Hematopoietic multipotent progenitor cell treated with erythropoietin and hydrocortisone succinate and interleukin-3 and kit ligand, for 8 days (in vitro differentiated cells): ENCODE measurements around the gene MSMP.

ENCODE experiments used
- DNase-seq: peaks from one replicate; pipeline ENCODE4 v3.0.0-alpha.2; 2015

Gene MSMP

GRCh38 chr9:35717132-35717870, 36.8 kb downstream of the MSMP start:
- no peak for DNase-seq

GRCh38 chr9:35716230-35716629, 37.8 kb downstream of the MSMP start:
- DNase-seq: no peak

- no peak for DNase-seq
These were observed 39.4 kb downstream of the MSMP start for GRCh38 chr9:35714579-35715252.

DNA sequence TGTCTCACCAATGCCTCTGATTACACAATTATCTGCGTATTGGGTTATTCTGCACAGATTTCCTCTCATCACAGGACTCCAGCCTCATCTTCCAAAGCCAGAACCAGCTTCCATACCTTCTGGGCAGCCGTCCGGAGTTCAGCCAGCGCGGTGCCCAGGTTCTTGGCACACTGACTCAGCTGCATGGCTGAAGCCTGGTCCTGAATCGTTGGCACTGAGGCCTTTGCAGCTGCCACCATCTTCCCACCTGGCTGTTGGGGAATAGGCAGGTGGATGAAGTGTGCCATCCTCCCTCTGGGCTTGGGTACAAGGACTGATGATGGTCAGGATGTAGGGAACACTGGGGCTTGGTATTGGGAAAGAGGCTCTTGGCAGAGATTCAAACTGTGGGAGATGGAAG, 40.0 kb downstream of the MSMP start:
- no peak for DNase-seq

DNA sequence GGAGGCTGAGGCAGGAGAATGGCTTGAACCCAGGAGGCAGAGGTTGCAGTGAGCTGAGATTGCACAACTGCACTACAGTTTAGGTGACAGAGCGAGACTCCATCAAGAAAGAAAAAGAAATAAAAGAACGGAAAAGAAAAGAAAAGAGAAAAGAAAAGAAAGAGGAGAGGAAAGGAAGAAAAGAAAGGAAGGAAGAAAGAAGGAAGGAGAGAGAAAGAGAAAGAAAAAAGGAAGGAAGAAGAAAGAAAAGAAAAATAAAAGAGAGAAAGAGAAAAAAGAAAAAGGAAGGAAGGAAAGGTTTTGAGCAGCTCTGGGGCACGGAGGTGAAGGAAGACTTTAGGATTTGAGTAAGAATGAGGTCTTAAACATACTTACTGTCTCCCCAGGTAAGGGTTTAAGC, 40.5 kb downstream of the MSMP start:
- DNase-seq: no peak

DNA sequence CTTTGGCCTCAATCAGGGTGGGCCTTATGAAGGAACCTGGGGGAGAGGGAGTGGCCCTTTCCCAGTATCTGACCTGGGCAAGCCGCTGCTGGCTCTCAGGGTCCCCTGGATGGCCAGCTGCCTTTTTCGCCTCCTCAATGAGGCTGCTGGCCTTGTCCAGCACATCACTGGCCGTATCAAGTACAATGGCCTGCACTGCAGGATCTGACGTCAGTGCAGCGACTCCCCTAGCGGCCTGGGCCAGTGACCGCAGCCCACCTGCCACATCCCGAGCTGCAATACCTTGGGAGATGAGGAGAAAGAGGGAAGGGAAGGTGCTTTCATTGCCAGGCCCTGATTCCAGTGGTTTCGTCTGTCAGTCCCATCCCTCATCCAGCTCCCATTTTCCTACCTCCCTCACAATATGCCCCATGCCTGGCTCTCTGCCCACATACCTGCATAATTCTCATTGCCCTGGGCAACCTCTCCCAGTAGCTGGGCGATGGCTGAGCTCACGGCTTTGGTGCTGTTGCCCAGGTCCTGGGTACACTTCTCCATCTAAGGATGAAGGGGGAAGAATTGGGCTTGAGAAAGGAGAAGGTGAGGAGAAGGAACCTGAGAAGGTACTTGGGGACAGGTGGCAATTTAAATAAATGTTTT, 41.2 kb downstream of the MSMP start:
- DNase-seq: no peak

DNA sequence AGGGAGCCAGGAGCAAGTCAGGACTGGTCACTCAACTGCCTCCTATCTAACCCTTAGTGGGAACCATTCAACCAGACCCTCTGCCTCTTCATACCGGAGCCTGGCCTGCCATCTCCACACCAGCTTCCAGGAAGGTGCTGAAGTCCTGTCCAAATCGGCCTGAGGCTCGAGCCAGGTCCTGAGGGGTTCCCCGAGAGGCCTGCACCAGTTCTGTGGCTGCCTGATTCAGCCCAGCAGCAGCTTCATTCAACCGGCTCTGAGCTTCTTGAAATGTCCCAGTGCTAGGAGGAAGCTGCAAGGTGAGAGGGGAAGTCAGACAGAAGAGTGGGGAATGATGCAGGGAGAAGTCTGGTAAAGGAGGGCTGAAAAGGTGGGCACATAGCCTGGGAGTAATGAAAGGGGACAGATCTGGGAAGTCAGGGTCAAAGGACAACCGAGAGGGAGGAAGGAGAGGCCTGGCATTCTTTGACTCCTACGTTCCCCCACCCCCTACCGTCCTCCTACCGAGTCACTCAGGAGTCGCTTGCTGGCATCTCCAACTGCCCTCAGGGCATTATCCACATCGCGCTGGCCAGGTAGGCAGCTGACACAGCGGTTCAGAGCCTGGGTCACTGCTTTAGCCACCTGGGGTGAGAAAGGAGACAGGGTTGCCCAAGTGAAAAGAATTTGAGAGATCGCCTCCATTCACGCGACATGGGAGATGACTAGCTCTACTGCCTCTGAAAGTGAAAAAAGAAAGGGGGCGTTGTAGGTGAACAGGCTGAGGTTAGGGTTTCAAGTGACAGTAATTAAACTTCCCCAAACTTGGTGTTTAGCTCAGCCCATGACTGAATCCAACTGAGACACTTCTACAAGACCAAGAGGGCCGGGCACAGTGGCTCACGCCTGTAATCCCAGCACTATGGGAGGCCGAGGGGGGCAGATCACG, 42.3 kb downstream of the MSMP start:
- no peak for DNase-seq

DNA sequence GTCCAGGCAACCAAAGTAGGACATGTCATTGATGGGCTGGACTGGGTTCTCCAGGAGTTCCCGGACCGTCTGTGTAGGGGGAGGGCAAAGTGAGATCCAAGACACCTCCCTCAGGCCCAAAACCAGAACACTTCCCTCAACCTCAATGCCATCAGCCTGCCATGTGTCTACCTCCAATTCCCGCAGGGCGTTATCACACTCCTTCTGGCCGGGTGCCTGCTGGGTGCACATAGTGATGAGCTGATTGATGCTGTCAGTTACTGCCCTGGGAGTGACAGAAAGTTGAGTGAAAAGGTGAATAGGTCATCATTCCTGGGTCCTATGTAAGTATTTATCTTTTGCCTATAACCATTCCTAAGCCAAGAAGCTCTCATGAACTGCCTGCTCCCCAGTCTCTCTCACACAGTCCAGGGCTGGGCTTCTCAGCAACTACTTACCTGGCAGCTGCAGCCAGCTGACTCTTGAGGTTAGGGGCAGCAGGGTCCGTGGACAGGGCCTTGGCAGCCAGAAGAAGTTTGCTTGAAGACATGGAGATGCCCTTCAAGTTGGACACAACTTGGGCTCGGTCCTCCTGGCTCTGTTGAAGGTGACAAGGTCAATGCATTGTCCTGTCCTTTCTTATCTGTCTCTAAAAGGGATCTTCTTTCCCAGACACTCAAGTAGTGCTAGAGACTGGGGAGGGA, 43.1 kb downstream of the MSMP start:
- DNase-seq: no peak

GRCh38 chr9:35708146-35708545, 45.9 kb downstream of the MSMP start:
- DNase-seq: no peak

GRCh38 chr9:35706951-35707350, 47.1 kb downstream of the MSMP start:
- no peak for DNase-seq

GRCh38 chr9:35705836-35706430, 48.1 kb downstream of the MSMP start:
- no peak for DNase-seq

DNA sequence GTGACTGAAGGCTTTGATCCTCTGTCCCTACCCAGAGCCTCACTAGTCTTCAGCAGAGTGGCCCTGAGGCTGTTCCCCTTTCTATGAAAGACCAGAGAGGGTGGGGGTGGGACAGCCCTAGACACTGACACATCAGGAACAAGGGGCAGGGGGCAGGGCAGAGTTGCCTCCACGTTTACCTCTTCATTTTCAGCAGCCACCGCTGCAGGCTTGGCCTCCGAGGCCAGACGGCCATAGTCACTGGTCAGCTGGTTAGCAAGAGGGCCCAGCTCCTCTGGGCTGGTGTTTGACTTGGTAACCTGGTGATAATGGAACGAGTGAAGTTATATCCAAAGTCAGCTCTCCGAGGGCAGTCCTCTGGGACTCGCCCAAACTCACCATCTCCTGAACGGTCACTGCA, 48.7 kb downstream of the MSMP start:
- DNase-seq: no peak

DNA sequence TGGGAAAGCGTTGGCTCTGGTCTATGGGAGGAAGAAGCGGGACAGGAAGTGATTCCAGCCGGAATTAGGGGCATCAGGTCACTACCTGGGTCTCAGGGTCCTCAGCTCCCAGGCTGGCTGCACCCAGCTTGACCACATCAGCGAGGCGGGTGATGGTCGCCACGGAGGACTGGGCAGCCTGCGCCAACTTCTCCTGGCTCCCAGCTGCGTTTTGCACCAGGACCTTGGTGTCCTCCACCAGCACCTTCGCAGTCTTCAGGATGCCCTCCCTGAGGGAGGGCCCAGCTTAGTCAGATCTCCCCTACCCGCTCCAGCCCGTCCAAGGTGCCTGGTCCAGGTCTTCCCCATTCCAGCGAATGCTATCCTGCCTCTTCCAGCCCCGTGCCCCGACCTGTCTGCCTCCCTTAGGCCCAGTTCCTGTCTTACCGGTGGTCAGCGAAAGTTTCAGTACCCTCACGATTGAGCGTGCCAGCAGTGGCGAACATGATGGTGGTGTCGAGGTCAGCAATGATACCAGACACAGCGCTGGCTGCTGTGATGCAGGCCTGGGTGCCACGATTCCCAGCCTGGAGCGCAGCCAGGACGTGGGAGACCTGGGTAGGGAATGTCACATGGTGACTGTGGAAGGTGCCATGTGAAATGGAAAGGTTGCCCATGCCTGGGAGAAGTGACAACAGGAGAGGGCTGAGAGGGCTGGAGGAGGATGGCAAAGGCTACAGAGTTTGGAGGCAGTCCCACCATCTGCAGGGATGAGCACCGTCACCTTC, 50.0 kb downstream of the MSMP start:
- no peak for DNase-seq
